Neural cell (in vitro differentiated cells): ENCODE results near the gene PLCB1.

Experiments
- EP300 ChIP-seq: fragments of 450-650 bp; conservative IDR thresholded peaks from 2 replicates; pipeline ENCODE4 v1.6.1; 2014; ENCODE audit warnings: antibody characterized with exemption, mild to moderate bottlenecking, moderate library complexity; ENCODE audit not compliant: poor library complexity, severe bottlenecking
- TF ChIP-seq, protein P1 (sequence below): fragments of 450-650 bp; IDR thresholded peaks from 2 replicates; pipeline ENCODE4 v1.5.1; 2014; ENCODE audit warnings: antibody characterized with exemption, mild to moderate bottlenecking, moderate library complexity; ENCODE audit not compliant: poor library complexity, severe bottlenecking

DNA sequence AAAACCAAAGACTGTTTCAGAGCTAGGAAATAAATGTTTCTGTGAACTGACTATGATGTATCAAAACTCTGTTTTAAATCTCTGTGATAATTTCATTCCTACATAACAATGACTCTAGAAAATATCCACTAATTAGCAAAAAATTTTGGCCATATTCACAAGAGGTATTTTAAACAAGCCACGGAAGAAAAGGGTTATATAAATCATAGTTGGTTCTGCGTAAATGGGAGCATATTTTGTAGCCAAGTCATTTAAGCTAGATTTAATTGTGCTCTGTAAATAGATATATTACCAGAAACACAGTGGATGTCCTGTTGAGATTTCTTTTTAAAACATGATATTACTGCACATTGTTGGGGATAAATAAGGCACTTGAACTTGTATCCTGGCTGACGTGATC lies 520.3 kb downstream of the PLCB1 start:
- TF ChIP-seq EP300 = no peak
- TF ChIP-seq, protein P1, sequence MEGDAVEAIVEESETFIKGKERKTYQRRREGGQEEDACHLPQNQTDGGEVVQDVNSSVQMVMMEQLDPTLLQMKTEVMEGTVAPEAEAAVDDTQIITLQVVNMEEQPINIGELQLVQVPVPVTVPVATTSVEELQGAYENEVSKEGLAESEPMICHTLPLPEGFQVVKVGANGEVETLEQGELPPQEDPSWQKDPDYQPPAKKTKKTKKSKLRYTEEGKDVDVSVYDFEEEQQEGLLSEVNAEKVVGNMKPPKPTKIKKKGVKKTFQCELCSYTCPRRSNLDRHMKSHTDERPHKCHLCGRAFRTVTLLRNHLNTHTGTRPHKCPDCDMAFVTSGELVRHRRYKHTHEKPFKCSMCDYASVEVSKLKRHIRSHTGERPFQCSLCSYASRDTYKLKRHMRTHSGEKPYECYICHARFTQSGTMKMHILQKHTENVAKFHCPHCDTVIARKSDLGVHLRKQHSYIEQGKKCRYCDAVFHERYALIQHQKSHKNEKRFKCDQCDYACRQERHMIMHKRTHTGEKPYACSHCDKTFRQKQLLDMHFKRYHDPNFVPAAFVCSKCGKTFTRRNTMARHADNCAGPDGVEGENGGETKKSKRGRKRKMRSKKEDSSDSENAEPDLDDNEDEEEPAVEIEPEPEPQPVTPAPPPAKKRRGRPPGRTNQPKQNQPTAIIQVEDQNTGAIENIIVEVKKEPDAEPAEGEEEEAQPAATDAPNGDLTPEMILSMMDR = no peak
